A549 (cell line): Measurements from ENCODE around the gene MYOC. TPM values are rescaled to one million over a fixed set of nuclear protein-coding genes. Genes with fewer than 3 reads are reported as not detected.
A peak's percentile ranks its signal among the peaks of the same experiment; 100 is the strongest.
"Not testable (repeated sequence)": the region's sequence is repeated elsewhere in the genome, so short reads cannot be mapped to it uniquely, and the experiment has no call there.

ENCODE experiments used
- ATAC-seq, 2 experiments: fragments of 200-7000 bp in 1 of 2; fragments of >200 bp in 1 of 2; cut with Nextera tagmentation in 1 of 2; cut with Tn5 transposase in 1 of 2; 3 replicates each; pipeline versions ENCODE4 v1.8.0 to v1.9.1; 2018 to 2020; ENCODE audit warnings: mild to moderate bottlenecking in 1 of 2, moderate library complexity in 1 of 2
- CTCF ChIA-PET: fragments of 300-600 bp; sonication (Branson Sonifier 250); formaldehyde crosslinking; extraction: SDS; loops from one replicate; lab custom pipeline; 2021; ENCODE audit warnings: antibody characterized with exemption, inconsistent platforms; lab: Yijun Ruan, JAX
- POLR2A ChIA-PET: fragments of 350-600 bp; formaldehyde crosslinking; extraction: SDS; loops from one replicate; lab custom pipeline; 2021; ENCODE audit warnings: antibody characterized with exemption, inconsistent platforms; lab: Yijun Ruan, JAX
- DNase-seq, 2 experiments: peaks; one replicate each; pipeline versions ENCODE4 v3.0.0 to v3.0.0-alpha.2; 2011 to 2016; ENCODE audit warnings: low read depth in 1 of 2, low spot score in 1 of 2
- FAIRE-seq: peaks from 2 replicates; lab custom pipeline; 2011; peaks lifted over from hg19 to GRCh38; lab: Jason Lieb, UNC
- H3K27ac ChIP-seq, 2 experiments: fragments of >200 bp; sonication (Bioruptor Twin); formaldehyde crosslinking; 3 replicates each; pipeline ENCODE4 v1.5.1; 2016 to 2017
- H3K4me1 ChIP-seq: fragments of >200 bp; sonication (Bioruptor Twin); formaldehyde crosslinking; 3 replicates; pipeline ENCODE4 v1.6.1; 2016
- H3K4me2 ChIP-seq: fragments of >200 bp; sonication (Bioruptor Twin); formaldehyde crosslinking; 3 replicates; pipeline ENCODE4 v1.6.1; 2016
- H3K4me3 ChIP-seq: fragments of >200 bp; sonication (Bioruptor Twin); formaldehyde crosslinking; 3 replicates; pipeline ENCODE4 v1.5.1; 2016
- H3K9me3 ChIP-seq: fragments of >200 bp; sonication (Bioruptor Twin); formaldehyde crosslinking; 3 replicates; pipeline ENCODE4 v1.6.1; 2016
- CBX2 ChIP-seq: fragments of 200-600 bp; sonication (generic); IDR thresholded peaks from 2 replicates; pipeline ENCODE4 v1.6.1; 2016; ENCODE audit warnings: low read depth, mild to moderate bottlenecking, borderline replicate concordance
- CBX8 ChIP-seq: fragments of 200-600 bp; sonication (generic); IDR thresholded peaks from 2 replicates; pipeline ENCODE4 v1.6.1; 2016
- CHD2 ChIP-seq: fragments of 150-350 bp; IDR thresholded peaks from 2 replicates; pipeline ENCODE4 v1.6.1; 2014; ENCODE audit warnings: low read length; ENCODE audit not compliant: partially characterized antibody
- CHD4 ChIP-seq: fragments of 200-600 bp; sonication (generic); IDR thresholded peaks from 2 replicates; pipeline ENCODE4 v1.6.1; 2016; ENCODE audit warnings: antibody characterized with exemption, mild to moderate bottlenecking, borderline replicate concordance
- CTCF ChIP-seq: fragments of >200 bp; sonication (Bioruptor Twin); formaldehyde crosslinking; IDR thresholded peaks from 3 replicates; pipeline ENCODE4 v1.5.1; 2016
- ESRRA ChIP-seq: fragments of 150-350 bp; IDR thresholded peaks from 2 replicates; pipeline ENCODE4 v1.6.1; 2014; ENCODE audit warnings: mild to moderate bottlenecking, low read length, borderline replicate concordance
- HOXA7 ChIP-seq: fragments of 250-450 bp; sonication (Bioruptor Pico); IDR thresholded peaks from 2 replicates; pipeline ENCODE4 v1.5.0; 2020; ENCODE audit warnings: mild to moderate bottlenecking, moderate library complexity
- HOXB13 ChIP-seq: fragments of 250-450 bp; sonication (Bioruptor Pico); IDR thresholded peaks from 2 replicates; pipeline ENCODE4 v1.5.0; 2020; ENCODE audit warnings: low read depth, mild to moderate bottlenecking, moderate library complexity
- HOXB5 ChIP-seq: fragments of 250-450 bp; sonication (Bioruptor Pico); IDR thresholded peaks from 2 replicates; pipeline ENCODE4 v1.5.0; 2020; ENCODE audit warnings: mild to moderate bottlenecking, moderate library complexity
- MAFK ChIP-seq: fragments of 450-650 bp; IDR thresholded peaks from 2 replicates; pipeline ENCODE4 v1.6.1; 2014; ENCODE audit not compliant: partially characterized antibody
- NR3C1 ChIP-seq: fragments of >200 bp; sonication (Bioruptor Twin); formaldehyde crosslinking; IDR thresholded peaks from 3 replicates; pipeline ENCODE4 v1.6.1; 2017
- PBX3 ChIP-seq: IDR thresholded peaks from 2 replicates; pipeline ENCODE4 v1.6.1; 2012
- POLR2A ChIP-seq: IDR thresholded peaks from 2 replicates; pipeline ENCODE4 v1.6.1; 2012; ENCODE audit warnings: mild to moderate bottlenecking, low read length
- RAD21 ChIP-seq, 2 experiments: fragments of >200 bp in 1 of 2; sonication (Bioruptor Twin) in 1 of 2; formaldehyde crosslinking in 1 of 2; IDR thresholded peaks in 1 of 2; conservative IDR thresholded peaks in 1 of 2; 2 replicates in 1 of 2; 3 replicates in 1 of 2; pipeline ENCODE4 v1.6.1; 2012 to 2018; ENCODE audit warnings: inconsistent platforms in 1 of 2
- RARB ChIP-seq: fragments of 250-450 bp; sonication (Bioruptor Pico); IDR thresholded peaks from 2 replicates; pipeline ENCODE4 v1.8.0; 2021; ENCODE audit warnings: mild to moderate bottlenecking, moderate library complexity
- REST ChIP-seq: fragments of 200-600 bp; sonication (generic); IDR thresholded peaks from 2 replicates; pipeline ENCODE4 v1.6.1; 2016; ENCODE audit warnings: antibody characterized with exemption, mild to moderate bottlenecking, moderate library complexity
- RFX5 ChIP-seq: fragments of 450-650 bp; IDR thresholded peaks from 2 replicates; pipeline ENCODE4 v1.7.1; 2014; ENCODE audit warnings: antibody characterized with exemption, mild to moderate bottlenecking, moderate library complexity
- ZSCAN20 ChIP-seq: fragments of 250-450 bp; sonication (Bioruptor Pico); IDR thresholded peaks from 2 replicates; pipeline ENCODE4 v1.8.0; 2022; ENCODE audit warnings: mild to moderate bottlenecking, moderate library complexity
- WGBS: methylation state at CpG from one replicate; pipeline ENCODE4 v1.1.6; 2017; ENCODE audit errors: missing lambda C conversion rate; 5-methylcytosine and 5-hydroxymethylcytosine counted together
- polyA plus RNA-seq, 4 experiments: library from polyadenylated mRNA; depleted of rRNA in 3 of 4; stranded (reverse); fragments of >200 nt; fragmentation: RNase III in 1 of 4; extraction: RNeasy Plus Mini Kit Qiagen cat#74134 plus additional on column Dnase treatment in 1 of 4; gene quantifications; 2 replicates in 3 of 4; 3 replicates in 1 of 4; pipeline ENCODE4 v1.2.3, GENCODE V29; 2011 to 2017

The MYOC gene
- polyA plus RNA-seq, 2 of the 4 experiments (the other 2 are of a cell fraction) = not detected

DNA sequence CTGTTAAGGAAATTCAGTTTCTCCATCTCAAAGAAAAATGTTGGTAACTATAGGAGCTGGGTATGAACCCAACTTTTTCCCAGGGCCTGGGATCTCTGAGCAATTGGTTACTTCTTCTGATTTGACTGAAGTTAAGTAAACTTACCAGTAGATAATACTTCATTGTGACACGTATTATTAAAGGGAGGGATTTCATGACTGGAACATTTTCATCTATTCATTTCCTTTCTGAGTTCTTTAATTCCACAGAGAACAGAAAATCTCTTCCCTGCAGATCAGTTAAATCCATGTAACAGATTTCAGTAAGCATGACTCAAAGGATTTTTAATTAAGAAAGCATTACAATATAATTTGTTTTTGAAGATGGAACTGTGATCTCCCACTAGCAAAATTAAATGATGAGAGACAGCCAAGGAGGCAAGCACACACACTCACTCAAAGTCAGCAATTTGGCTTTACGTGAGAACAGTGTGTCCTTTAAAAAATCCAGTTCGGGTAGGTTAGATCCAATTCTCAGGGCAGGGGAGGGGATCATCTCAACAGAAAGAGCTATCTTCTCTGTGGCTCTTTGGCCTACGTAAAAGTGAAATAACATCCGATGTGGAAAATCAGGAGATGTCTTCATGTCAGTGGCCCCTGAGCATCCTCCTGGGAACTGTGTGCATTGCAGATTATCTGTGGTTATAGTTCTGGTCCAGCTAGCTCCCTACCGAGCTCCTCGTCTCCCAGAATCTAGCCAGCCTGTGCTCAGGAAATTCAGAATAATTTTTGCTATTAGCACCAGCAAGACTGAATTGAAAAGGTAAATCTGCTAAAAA, 10.8 kb upstream of the MYOC start:
- ChIA-PET CTCF (interaction anchor here (1.2 to 7.7 kb wide), 2 partner anchors 14 to 17 kb away, joined by 3 to 30 read pairs; no protein-coding TSS in a partner anchor), POLR2A (no interaction called here)
- TF ChIP-seq CBX2 (no peak), NR3C1 (no peak)
- H3K4me1 ChIP-seq = no peaks in the 10 kb centered on the region
- no peak for ATAC-seq
- no peak overlapping the region for H3K4me3 ChIP-seq
- H3K27ac ChIP-seq = no peak overlapping the region
- 62% methylated on average over 7 of the region's 7 CpGs for WGBS
- no peaks in the 10 kb centered on the region for H3K9me3 ChIP-seq
- DNase-seq = no peak
- no peak for FAIRE-seq
- H3K4me2 ChIP-seq = no peak overlapping the region

- Histone ChIP-seq H3K4me1 (peaks cover 2% of the 10 kb centered on the region; the same call in 1 of the 3 replicates), H3K9me3 (no peaks in the 10 kb centered on the region), H3K27ac (no peak overlapping the region), H3K4me2 (no peak overlapping the region), H3K4me3 (no peak overlapping the region)
- ATAC-seq = no peak
- WGBS = 92% methylated on average over 5 of the region's 5 CpGs
- FAIRE-seq = no peak
- TF ChIP-seq RAD21 (conservative IDR thresholded peaks at IDR 0.05 in 1 of 2, IDR thresholded peaks at IDR 0.05 in 1 of 2) (no peak), ZSCAN20 (CRISPR knock-in tag) (no peak), ESRRA (no peak), POLR2A (no peak), CBX8 (no peak), CTCF (no peak), HOXB13 (CRISPR knock-in tag) (no peak), CHD4 (no peak), PBX3 (no peak), HOXA7 (CRISPR knock-in tag) (no peak), HOXB5 (CRISPR knock-in tag) (no peak), RARB (CRISPR knock-in tag) (no peak), CHD2 (no peak), CBX2 (no peak), MAFK (no peak), RFX5 (no peak), REST (no peak)
- no peak for DNase-seq
- CTCF ChIA-PET = interaction anchor here (0.7 to 2.0 kb wide), 2 partner anchors 55 to 1863 kb away, joined by 3 to 5 read pairs; no protein-coding TSS in a partner anchor
- POLR2A ChIA-PET = no interaction called here
Observed at GRCh38 chr1:171661076-171661650, 8.7 kb upstream of the MYOC start.

DNA sequence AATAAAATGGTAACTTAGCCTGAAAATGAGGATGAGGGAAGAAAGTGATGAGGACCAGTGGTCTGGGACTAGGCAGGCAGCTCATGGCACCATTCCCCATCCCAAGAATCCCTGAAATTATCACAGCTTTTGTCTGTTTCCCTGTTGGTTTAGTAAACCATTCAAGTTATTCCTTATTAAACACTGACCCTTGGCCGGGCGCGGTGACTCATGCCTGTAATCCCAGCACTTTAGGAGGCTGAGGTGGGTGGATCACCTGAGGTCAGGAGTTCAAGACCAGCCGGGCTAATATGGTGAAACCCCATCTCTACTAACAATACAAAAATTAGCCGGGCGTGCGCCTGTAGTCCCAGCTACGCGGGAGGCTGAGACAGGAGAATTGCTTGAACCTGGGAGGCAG, 3.7 kb upstream of the MYOC start:
- FAIRE-seq, DNase-seq, H3K27ac ChIP-seq, H3K4me3 ChIP-seq, POLR2A ChIA-PET, H3K9me3 ChIP-seq, ATAC-seq: not testable (repeated sequence)
- WGBS = 64% methylated on average over 9 of the region's 9 CpGs
- Histone ChIP-seq H3K4me2 (peak overlapping the region; percentile 21; the same call in 1 of the 3 replicates), H3K4me1 (peaks cover 16% of the 10 kb centered on the region; the same call in 2 of the 3 replicates)
- CTCF ChIA-PET = interaction anchor here (1.2 to 6.6 kb wide), 3 partner anchors 11 to 60 kb away, joined by 3 to 48 read pairs (median 4); no protein-coding TSS in a partner anchor
